Activated CD8-positive, alpha-beta memory T cell treated with anti-CD3 and anti-CD28 coated beads, Interleukin-2, amount 10 ng/mL, durations not matched to agents 7 days and 5 days (primary cell): ENCODE data around the gene MUC5AC. TPM values are rescaled to one million over a fixed set of nuclear protein-coding genes. Genes with fewer than 3 reads are reported as not detected.

ENCODE experiments used
- ATAC-seq: fragments of 150-1000 bp; cut with Tn5 transposase; one replicate; pipeline ENCODE4 v1.10.0; 2021; ENCODE audit warnings: moderate library complexity
- CTCF ChIA-PET: fragments of 350-600 bp; sonication (Branson Sonifier 250); formaldehyde crosslinking; loops from one replicate; lab custom pipeline; 2021; ENCODE audit warnings: antibody characterized with exemption; lab: Charles Lee
- DNase-seq: peaks from one replicate; pipeline ENCODE4 v3.0.0-alpha.2; 2020
- H3K27ac Mint-ChIP-seq: one replicate; pipeline ENCODE4 v1.8.0; 2021; ENCODE audit warnings: mild to moderate bottlenecking, mixed read lengths
- H3K27me3 Mint-ChIP-seq: one replicate; pipeline ENCODE4 v1.8.0; 2021; ENCODE audit warnings: mixed read lengths
- H3K36me3 Mint-ChIP-seq: one replicate; pipeline ENCODE4 v1.8.0; 2021; ENCODE audit warnings: mild to moderate bottlenecking, mixed read lengths
- H3K4me1 Mint-ChIP-seq: one replicate; pipeline ENCODE4 v1.8.0; 2021; ENCODE audit warnings: mixed read lengths
- H3K4me3 Mint-ChIP-seq: one replicate; pipeline ENCODE4 v1.8.0; 2021; ENCODE audit warnings: mild to moderate bottlenecking, moderate library complexity, mixed read lengths
- H3K9me3 Mint-ChIP-seq: one replicate; pipeline ENCODE4 v1.8.0; 2022; ENCODE audit warnings: low read depth, mixed read lengths
- total RNA-seq, 2 experiments: library from RNA; stranded (reverse); gene quantifications; one replicate each; pipeline ENCODE4 v1.2.3, GENCODE V29; 2021

The MUC5AC gene
- total RNA-seq, 2 experiments from 2014 or later: not detected

GRCh38 chr11:1228101-1228821 lies 70.5 kb downstream of the MUC5AC start:
- Mint-ChIP-seq H3K27ac (no peak overlapping the region), H3K36me3 (no peaks in the 10 kb centered on the region), H3K4me3 (no peak overlapping the region), H3K27me3 (no peaks in the 10 kb centered on the region), H3K9me3 (no peaks in the 10 kb centered on the region), H3K4me1 (no peaks in the 10 kb centered on the region)
- CTCF ChIA-PET: no interaction called here
- no peak for DNase-seq
- no peak for ATAC-seq

GRCh38 chr11:1228921-1229451 lies 71.2 kb downstream of the MUC5AC start:
- H3K27me3 Mint-ChIP-seq: no peaks in the 10 kb centered on the region
- ATAC-seq (no peak), DNase-seq (no peak)
- H3K9me3 Mint-ChIP-seq: no peaks in the 10 kb centered on the region
- no peak overlapping the region for H3K27ac Mint-ChIP-seq
- H3K4me3 Mint-ChIP-seq: no peak overlapping the region
- CTCF ChIA-PET: no interaction called here
- no peaks in the 10 kb centered on the region for H3K4me1 Mint-ChIP-seq
- H3K36me3 Mint-ChIP-seq: no peaks in the 10 kb centered on the region

- CTCF ChIA-PET: no interaction called here
- ATAC-seq (no peak), DNase-seq (no peak)
- no peaks in the 10 kb centered on the region for H3K36me3 Mint-ChIP-seq
- H3K27ac Mint-ChIP-seq: no peak overlapping the region
- H3K4me3 Mint-ChIP-seq: no peak overlapping the region
- no peaks in the 10 kb centered on the region for H3K9me3 Mint-ChIP-seq
- H3K4me1 Mint-ChIP-seq: no peaks in the 10 kb centered on the region
- no peaks in the 10 kb centered on the region for H3K27me3 Mint-ChIP-seq
Measured at GRCh38 chr11:1229471-1230120, 71.8 kb downstream of the MUC5AC start.

- no peaks in the 10 kb centered on the region for H3K4me1 Mint-ChIP-seq
- CTCF ChIA-PET: no interaction called here
- no peak for ATAC-seq
- no peak overlapping the region for H3K27ac Mint-ChIP-seq
- H3K36me3 Mint-ChIP-seq: no peaks in the 10 kb centered on the region
- H3K9me3 Mint-ChIP-seq: no peaks in the 10 kb centered on the region
- no peak overlapping the region for H3K4me3 Mint-ChIP-seq
- H3K27me3 Mint-ChIP-seq: no peaks in the 10 kb centered on the region
- DNase-seq: no peak
Measured at GRCh38 chr11:1230121-1230455, 72.3 kb downstream of the MUC5AC start.

GRCh38 chr11:1230456-1231395 lies 73.0 kb downstream of the MUC5AC start:
- CTCF ChIA-PET: no interaction called here
- DNase-seq (no peak), ATAC-seq (no peak)
- no peak overlapping the region for H3K4me3 Mint-ChIP-seq
- no peak overlapping the region for H3K27ac Mint-ChIP-seq
- H3K4me1 Mint-ChIP-seq: no peaks in the 10 kb centered on the region
- H3K9me3 Mint-ChIP-seq: no peaks in the 10 kb centered on the region
- H3K27me3 Mint-ChIP-seq: no peaks in the 10 kb centered on the region
- no peaks in the 10 kb centered on the region for H3K36me3 Mint-ChIP-seq

DNA sequence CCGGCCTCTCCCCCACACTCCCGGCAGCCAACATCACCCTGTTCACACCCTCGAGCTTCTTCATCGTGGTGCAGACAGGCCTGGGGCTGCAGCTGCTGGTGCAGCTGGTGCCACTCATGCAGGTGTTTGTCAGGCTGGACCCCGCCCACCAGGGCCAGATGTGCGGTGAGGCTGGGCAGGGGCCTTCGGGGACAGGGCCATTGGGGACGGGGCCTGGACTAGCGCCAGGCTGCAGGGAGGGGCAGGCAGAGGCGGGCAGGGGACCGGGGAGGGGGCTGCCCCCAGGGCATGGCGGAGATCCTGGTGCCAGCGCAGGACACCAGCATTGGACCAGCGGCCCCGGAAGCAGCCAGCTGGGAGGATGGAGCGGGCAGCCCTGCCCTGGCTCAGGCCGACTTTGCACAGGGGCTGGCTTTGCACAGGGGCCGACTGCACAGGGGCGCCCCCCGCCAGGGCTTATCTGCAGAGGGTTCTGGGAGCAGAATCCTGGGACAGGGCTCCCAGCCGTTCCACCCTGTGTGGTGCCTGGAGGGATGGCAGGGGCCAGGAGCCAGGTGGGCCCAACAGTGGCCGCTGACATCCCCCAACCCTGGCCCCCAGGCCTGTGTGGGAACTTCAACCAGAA lies 73.8 kb downstream of the MUC5AC start:
- CTCF ChIA-PET: no interaction called here
- Mint-ChIP-seq H3K4me3 (no peak overlapping the region), H3K4me1 (no peaks in the 10 kb centered on the region), H3K27ac (no peak overlapping the region), H3K36me3 (no peaks in the 10 kb centered on the region), H3K9me3 (no peaks in the 10 kb centered on the region), H3K27me3 (no peaks in the 10 kb centered on the region)
- no peak for DNase-seq
- ATAC-seq: no peak

GRCh38 chr11:1232021-1232882 lies 74.5 kb downstream of the MUC5AC start:
- CTCF ChIA-PET: no interaction called here
- Mint-ChIP-seq H3K27ac (no peak overlapping the region), H3K4me1 (no peaks in the 10 kb centered on the region), H3K4me3 (no peak overlapping the region), H3K27me3 (no peaks in the 10 kb centered on the region), H3K36me3 (no peaks in the 10 kb centered on the region), H3K9me3 (no peaks in the 10 kb centered on the region)
- DNase-seq (no peak), ATAC-seq (no peak)

DNA sequence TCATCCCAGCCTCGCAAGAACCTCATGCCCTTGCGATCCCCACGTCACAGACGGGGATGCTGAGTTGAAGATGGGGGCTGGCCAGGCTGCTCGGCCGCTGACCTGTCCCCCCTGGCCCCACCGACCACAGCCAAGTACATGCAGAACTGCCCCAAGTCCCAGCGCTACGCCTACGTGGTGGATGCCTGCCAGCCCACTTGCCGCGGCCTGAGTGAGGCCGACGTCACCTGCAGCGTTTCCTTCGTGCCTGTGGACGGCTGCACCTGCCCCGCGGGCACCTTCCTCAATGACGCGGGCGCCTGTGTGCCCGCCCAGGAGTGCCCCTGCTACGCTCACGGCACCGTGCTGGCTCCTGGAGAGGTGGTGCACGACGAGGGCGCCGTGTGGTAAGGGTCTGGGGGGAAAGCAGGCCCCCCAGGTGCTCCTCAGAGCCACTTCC lies 75.1 kb downstream of the MUC5AC start:
- no peaks in the 10 kb centered on the region for H3K4me1 Mint-ChIP-seq
- H3K36me3 Mint-ChIP-seq: no peaks in the 10 kb centered on the region
- DNase-seq (no peak), ATAC-seq (no peak)
- CTCF ChIA-PET: no interaction called here
- H3K27me3 Mint-ChIP-seq: no peaks in the 10 kb centered on the region
- no peak overlapping the region for H3K4me3 Mint-ChIP-seq
- H3K27ac Mint-ChIP-seq: no peak overlapping the region
- H3K9me3 Mint-ChIP-seq: no peaks in the 10 kb centered on the region

DNA sequence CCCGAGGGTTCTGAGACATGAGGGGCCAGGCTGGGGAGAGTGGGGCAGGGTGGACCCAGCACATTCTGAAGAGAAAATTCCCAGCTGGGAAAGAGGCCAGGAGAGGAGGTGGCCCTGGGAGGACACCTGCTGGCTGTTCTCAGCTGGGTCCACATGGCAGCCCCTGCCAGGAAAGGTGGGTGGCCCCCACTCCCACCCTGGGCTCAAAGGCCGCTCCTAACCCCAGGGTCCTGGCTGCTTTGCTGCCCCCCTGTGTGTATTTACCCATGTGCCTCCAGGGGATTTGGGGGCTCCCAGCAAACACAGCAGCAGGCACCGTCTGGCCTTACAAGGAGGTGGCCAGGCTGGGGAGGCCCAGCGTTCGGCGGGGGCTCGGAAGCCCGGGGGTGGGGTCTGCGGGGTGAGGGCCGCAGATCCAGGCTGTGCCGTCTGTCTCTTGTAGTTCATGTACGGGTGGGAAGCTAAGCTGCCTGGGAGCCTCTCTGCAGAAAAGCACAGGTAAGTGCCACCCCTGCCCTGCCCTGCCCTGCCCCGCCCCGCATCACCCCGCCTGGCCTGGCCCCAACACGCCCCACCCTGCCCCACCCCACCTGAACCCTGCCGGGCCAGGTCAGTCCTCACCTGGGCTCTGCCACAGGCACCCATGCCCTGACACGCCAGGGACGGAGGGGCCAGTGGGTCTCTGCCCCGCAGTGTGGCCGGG lies 75.7 kb downstream of the MUC5AC start:
- H3K9me3 Mint-ChIP-seq: no peaks in the 10 kb centered on the region
- no peak for DNase-seq
- CTCF ChIA-PET: no interaction called here
- ATAC-seq: no peak
- no peaks in the 10 kb centered on the region for H3K4me1 Mint-ChIP-seq
- H3K4me3 Mint-ChIP-seq: no peak overlapping the region
- no peaks in the 10 kb centered on the region for H3K36me3 Mint-ChIP-seq
- no peaks in the 10 kb centered on the region for H3K27me3 Mint-ChIP-seq
- no peak overlapping the region for H3K27ac Mint-ChIP-seq

GRCh38 chr11:1234054-1234720 lies 76.4 kb downstream of the MUC5AC start:
- H3K4me1 Mint-ChIP-seq: no peaks in the 10 kb centered on the region
- no peak overlapping the region for H3K27ac Mint-ChIP-seq
- CTCF ChIA-PET: no interaction called here
- no peak overlapping the region for H3K4me3 Mint-ChIP-seq
- no peak for DNase-seq
- H3K27me3 Mint-ChIP-seq: no peaks in the 10 kb centered on the region
- no peak for ATAC-seq
- H3K36me3 Mint-ChIP-seq: no peaks in the 10 kb centered on the region
- H3K9me3 Mint-ChIP-seq: no peaks in the 10 kb centered on the region

- ATAC-seq (no peak), DNase-seq (no peak)
- Mint-ChIP-seq H3K4me3 (no peak overlapping the region), H3K4me1 (no peaks in the 10 kb centered on the region), H3K36me3 (no peaks in the 10 kb centered on the region), H3K9me3 (no peaks in the 10 kb centered on the region), H3K27ac (no peak overlapping the region), H3K27me3 (no peaks in the 10 kb centered on the region)
- CTCF ChIA-PET: no interaction called here
Measured at GRCh38 chr11:1234771-1235305, 77.1 kb downstream of the MUC5AC start.
